ENCODE measurements around the gene TUBB8B. TPM values are rescaled to one million over a fixed set of nuclear protein-coding genes. Genes with fewer than 3 reads are reported as not detected.
A peak's percentile ranks its signal among the peaks of the same experiment; 100 is the strongest.
"Not testable (repeated sequence)": the region's sequence is repeated elsewhere in the genome, so short reads cannot be mapped to it uniquely, and the experiment has no call there.

Gene TUBB8B
- total and polyA plus RNA-seq, 8 donors, result 0.78 TPM; not detected in 7

DNA sequence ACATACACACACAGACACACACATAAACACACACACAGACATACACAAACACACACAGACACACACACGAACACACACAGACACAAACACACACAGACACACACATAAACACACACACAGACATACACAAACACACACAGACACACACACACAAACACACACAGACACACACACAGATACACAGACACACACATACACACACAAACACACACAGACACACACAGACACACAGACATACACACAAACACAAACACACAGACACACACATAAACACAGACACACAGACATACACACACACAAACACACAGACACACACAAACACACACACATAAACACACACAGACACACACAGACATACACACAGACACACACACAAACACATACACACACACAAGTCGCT is 31.5 kb upstream of the TUBB8B start:
- H3K27ac ChIP-seq; H3K4me1 ChIP-seq; intact Hi-C loops (cut with DNase I; ENCODE audit: low total_unique reads); H3K27me3 ChIP-seq; H3K36me3 ChIP-seq; H3K4me3 ChIP-seq; H3K9me3 ChIP-seq; DNase-seq: not testable (repeated sequence)
- 67 to 81% (median 73%) methylated on average over 1 to 2 of the region's 2 CpGs for WGBS, 5 donors

DNA sequence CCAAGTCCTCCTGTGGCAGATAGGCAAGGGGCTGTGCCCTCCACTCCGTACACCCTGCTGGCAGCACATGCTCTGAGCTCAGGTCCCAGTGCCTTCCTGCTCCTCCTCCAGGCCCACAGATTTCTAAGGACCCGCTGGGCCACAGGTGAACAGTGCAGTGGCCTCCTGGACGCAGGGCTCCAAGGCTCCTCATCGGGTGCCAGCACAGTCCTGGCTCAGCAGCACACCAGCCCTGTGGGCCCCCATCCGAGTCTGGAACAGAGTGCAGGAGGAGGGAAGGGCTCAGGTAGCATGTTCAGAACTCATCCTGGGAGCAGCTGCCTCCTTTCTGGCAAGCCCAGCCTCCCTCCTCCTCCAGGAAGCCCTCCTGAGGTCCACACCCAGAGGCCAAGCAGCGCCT is 30.8 kb upstream of the TUBB8B start:
- H3K4me3 ChIP-seq; intact Hi-C loops (cut with DNase I; ENCODE audit: low total_unique reads); H3K27me3 ChIP-seq; H3K4me1 ChIP-seq; H3K36me3 ChIP-seq; DNase-seq; H3K9me3 ChIP-seq; H3K27ac ChIP-seq: not testable (repeated sequence)
- WGBS, 5 donors, result 63 to 90% (median 74%) methylated on average over 2 to 5 of the region's 6 CpGs

DNA sequence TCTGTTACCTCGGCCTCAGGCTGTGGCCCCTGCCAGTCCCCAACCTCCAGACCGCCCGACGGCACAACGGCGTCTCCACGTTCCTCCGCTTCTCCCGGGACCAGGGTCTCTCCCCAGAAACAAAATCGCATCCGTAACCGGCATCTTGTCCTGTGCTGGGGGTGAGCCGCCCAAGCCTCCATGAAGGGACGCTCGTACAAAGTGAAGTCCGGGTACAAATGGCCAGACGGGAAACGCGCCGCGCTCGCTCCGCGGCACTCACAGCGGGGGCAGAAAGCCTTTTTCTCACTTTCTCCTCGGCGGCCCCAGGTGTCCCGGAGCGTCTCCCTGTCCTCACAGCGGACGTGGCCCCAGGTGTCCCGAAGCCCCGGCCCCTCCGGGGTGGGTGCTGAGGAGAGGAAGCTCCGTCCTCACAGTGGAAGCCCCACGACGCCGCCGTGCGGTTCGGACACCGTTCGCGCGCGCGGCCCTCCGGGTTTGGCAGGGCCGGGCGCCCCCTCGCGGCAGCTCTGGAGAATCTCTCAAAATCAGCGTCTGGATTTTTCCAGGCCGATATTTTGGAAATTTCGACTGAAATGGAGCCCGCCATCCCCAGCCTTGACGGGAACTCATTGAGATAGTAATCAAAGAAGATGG is 26.2 kb upstream of the TUBB8B start:
- H3K4me3 ChIP-seq; H3K36me3 ChIP-seq; H3K27ac ChIP-seq; H3K9me3 ChIP-seq; H3K4me1 ChIP-seq; DNase-seq; intact Hi-C loops (cut with DNase I; ENCODE audit: low total_unique reads): not testable (repeated sequence)
- WGBS, 5 donors, result 65 to 75% (median 72%) methylated on average over 51 to 57 of the region's 57 CpGs
- peaks cover 0 to 32% (median 0%) of the 10 kb centered on the region in 3 donors for H3K27me3 ChIP-seq

DNA sequence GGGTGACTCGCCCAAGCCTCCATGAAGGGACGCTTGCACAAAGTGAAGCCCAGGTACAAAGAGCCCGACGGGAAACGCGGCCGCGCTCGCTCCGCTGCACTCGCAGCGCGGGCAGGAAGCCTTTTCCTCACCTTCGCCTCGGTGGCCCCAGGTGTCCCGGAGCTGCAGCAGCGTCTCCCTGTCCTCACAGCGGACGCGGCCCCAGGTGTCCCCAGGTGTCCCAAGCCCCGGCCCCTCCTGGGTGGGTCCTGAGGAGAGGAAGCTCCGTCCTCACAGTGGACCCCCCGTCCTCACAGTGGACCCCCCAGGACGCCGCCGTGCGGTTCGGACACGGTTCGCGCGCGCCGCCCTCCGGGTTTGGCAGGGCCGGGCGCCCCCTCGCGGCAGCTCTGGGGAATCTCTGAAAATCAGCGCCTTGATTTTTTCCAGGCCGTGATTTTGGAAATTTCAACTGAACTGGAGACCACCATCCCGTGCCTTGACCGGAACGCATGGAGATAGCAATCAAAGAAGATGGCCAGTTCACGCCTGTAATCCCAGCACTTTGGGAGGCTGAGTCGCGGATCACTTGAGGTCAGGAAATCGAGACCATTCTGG is 23.9 kb upstream of the TUBB8B start:
- H3K27ac ChIP-seq, H3K9me3 ChIP-seq: not testable (repeated sequence)

DNA sequence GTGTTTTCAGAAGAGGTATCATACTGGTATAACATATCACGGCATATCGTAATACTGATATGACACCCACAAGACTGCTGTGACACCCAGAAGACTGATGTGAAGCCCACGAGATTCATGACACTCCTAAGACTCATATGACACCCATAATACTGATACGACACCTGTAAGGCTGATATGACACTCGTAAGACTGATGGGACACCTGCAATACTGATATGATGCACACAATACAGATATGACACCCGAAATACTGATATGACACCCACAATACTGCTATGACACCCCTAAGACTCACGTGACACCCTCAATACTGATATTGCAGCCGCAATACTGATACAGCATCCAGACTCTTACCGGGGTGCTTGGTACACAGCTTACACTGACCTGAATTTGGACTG is 18.3 kb upstream of the TUBB8B start:
- H3K4me3 ChIP-seq; H3K9me3 ChIP-seq; H3K4me1 ChIP-seq; intact Hi-C loops (cut with DNase I; ENCODE audit: low total_unique reads); H3K36me3 ChIP-seq; H3K27ac ChIP-seq; DNase-seq: not testable (repeated sequence)
- H3K27me3 ChIP-seq, result peaks cover 0 to 22% (median 0%) of the 10 kb centered on the region in 3 donors
- 62 to 69% (median 65%) methylated on average over 9 of the region's 9 CpGs for WGBS, 5 donors

More for the DNA sequence above, 23.9 kb upstream of the TUBB8B start:
- intact Hi-C loops (cut with DNase I; ENCODE audit: low total_unique reads); DNase-seq; H3K4me1 ChIP-seq; H3K36me3 ChIP-seq; H3K4me3 ChIP-seq: not testable (repeated sequence)
- 45 to 67% (median 57%) methylated on average over 26 to 47 of the region's 48 CpGs for WGBS, 5 donors
- peaks cover 0 to 39% (median 0%) of the 10 kb centered on the region in 3 donors for H3K27me3 ChIP-seq

DNA sequence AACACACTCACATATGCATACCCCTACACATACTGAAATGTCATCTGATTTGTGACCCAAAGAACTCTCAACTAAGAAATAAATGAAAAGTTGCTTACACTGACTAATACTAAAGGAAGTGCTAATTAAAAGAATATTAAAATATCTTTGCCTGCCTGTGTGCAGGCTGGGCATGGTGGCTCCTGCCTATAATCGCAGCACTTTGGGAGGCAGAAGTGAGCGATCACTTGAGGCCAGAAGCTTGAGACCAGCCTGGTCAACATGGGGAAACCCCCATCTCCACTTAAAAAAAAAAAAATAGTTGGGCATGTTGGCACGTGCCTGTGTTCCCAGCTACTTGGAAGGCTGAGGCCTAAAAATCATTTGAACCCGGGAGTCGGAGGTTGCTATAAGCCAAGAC is 14.9 kb upstream of the TUBB8B start:
- WGBS, 5 donors, result 78 to 91% (median 88%) methylated on average over 5 of the region's 5 CpGs
- H3K4me1 ChIP-seq; H3K27ac ChIP-seq; intact Hi-C loops (cut with DNase I; ENCODE audit: low total_unique reads); H3K9me3 ChIP-seq; H3K36me3 ChIP-seq; DNase-seq; H3K4me3 ChIP-seq: not testable (repeated sequence)
- H3K27me3 ChIP-seq, result peaks cover 0 to 17% (median 0%) of the 10 kb centered on the region in 3 donors

DNA sequence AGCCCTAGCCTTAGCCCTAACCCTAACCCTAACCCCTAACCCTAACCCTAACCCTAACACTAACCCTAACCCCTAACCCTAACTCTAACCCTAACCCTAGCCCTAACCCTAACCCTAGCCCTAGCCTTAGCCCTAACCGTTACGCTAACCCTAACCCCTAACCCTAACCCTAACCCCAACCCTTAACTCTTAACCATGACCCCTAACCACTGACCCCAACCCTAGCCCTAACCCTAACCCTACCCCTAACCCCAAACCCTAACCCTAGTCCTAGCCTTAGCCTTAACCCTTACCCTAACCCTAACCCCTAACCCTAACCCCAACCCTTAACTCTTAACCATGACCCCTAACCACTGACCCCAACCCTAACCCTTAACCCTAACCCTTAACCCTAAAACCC is 14.2 kb upstream of the TUBB8B start:
- H3K27ac ChIP-seq; intact Hi-C loops (cut with DNase I; ENCODE audit: low total_unique reads); H3K4me3 ChIP-seq; H3K4me1 ChIP-seq; H3K36me3 ChIP-seq; H3K9me3 ChIP-seq: not testable (repeated sequence)
- H3K27me3 ChIP-seq, result peaks cover 0 to 13% (median 0%) of the 10 kb centered on the region in 3 donors
- peak in 1 of 2 donors; percentile 28 for DNase-seq
- WGBS, 5 donors, result 88 to 98% (median 90%) methylated on average over 2 of the region's 2 CpGs

DNA sequence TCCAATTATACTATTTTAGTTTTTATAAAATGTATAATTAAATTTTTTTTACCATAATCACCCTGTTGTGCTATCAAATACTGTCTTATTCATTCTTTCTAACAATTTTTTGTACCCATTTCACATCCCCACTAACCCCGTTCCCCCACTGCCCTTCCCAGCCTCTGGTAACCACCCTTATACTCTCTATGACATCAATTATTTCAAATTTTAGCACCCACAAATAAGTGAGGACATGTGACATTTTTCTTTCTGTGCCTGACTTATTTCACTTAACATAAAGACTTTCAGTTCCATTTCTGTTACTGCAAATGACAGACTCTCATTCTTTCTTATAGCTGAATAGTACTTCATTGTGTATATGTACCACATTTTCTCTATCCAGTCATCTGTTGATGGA is 5.0 kb upstream of the TUBB8B start:
- WGBS, 5 donors, result 67 to 87% (median 82%) methylated on average over 1 of the region's 1 CpG
- H3K4me3 ChIP-seq; H3K4me1 ChIP-seq; intact Hi-C loops (cut with DNase I; ENCODE audit: low total_unique reads); H3K36me3 ChIP-seq; H3K27me3 ChIP-seq; H3K9me3 ChIP-seq; H3K27ac ChIP-seq; DNase-seq: not testable (repeated sequence)

DNA sequence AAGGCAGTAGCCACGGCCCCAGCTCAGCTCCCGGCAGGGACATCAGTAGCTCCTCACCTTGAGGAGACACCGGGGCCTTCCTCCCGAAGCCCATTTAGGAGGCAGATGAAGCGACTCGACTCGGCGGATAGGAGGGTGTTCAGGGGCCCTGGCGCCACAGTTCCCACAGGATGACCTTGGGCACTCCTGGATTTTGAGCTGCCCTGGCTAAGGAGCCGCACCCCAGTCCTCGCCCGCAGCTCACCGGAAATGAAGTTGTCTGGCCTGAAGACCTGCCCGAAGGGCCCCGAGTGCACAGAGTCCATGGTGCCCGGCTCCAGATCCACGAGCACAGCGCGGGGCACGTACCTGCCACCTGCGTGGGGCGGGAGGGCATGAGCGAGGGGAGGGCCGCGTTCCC is 719 bp downstream of the TUBB8B start:
- H3K4me1 ChIP-seq; intact Hi-C loops (cut with DNase I; ENCODE audit: low total_unique reads); H3K36me3 ChIP-seq; H3K27ac ChIP-seq; H3K9me3 ChIP-seq; H3K4me3 ChIP-seq; H3K27me3 ChIP-seq; DNase-seq: not testable (repeated sequence)
- WGBS, 5 donors, result 90 to 100% (median 93%) methylated on average over 3 to 25 of the region's 25 CpGs

DNA sequence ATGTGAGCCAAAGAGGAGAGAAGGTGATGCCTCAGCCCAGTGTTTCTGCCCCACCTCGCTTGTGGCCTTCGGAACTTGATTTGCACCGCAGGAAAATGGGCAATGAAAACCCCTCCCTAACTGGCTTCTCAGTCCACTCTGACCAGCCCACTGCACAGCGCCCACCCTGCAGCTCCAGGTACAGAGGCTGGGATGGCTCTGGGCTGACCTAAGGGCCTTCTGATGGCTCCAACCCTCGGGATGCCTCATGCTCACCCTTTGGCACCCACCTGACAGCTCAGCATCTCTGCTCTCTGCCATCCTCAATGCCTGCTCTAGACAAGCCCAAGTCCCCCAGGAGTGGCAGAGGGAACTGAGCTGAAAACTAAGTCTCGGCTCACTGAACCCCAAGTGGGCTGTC is 36.2 kb downstream of the TUBB8B start:
- intact Hi-C loops (cut with DNase I; ENCODE audit: low total_unique reads), result not testable (repeated sequence)
- no CpG with 5 or more reads among the region's 6 CpGs for WGBS, 5 donors

DNA sequence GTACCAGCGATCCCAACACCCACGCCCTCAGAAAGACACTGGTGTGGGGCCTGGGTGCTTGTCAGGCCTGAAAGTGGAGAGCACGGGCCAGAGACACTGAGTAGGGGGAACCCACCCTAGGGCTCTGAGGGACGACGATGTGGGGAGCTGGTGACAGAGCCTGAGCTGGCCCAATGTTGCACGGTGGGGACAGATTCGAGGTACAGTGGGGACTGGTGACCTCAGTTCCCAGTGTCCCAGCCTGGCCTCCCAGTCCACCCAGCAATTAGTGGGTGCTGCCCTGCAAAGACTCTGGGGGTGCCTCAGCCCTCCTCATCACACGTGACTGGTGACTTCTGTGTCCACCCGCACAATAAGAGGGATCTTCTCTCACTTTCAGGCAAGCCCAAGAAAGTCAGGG is 36.6 kb downstream of the TUBB8B start:
- WGBS, 5 donors, result no CpG with 5 or more reads among the region's 9 CpGs
- DNase-seq; H3K27ac ChIP-seq; H3K27me3 ChIP-seq; H3K36me3 ChIP-seq; intact Hi-C loops (cut with DNase I; ENCODE audit: low total_unique reads); H3K9me3 ChIP-seq; H3K4me3 ChIP-seq; H3K4me1 ChIP-seq: not testable (repeated sequence)

More for the DNA sequence above, 36.2 kb downstream of the TUBB8B start:
- not testable (repeated sequence) for H3K4me1 ChIP-seq, H3K9me3 ChIP-seq, H3K27me3 ChIP-seq, H3K36me3 ChIP-seq, H3K4me3 ChIP-seq, DNase-seq, H3K27ac ChIP-seq

DNA sequence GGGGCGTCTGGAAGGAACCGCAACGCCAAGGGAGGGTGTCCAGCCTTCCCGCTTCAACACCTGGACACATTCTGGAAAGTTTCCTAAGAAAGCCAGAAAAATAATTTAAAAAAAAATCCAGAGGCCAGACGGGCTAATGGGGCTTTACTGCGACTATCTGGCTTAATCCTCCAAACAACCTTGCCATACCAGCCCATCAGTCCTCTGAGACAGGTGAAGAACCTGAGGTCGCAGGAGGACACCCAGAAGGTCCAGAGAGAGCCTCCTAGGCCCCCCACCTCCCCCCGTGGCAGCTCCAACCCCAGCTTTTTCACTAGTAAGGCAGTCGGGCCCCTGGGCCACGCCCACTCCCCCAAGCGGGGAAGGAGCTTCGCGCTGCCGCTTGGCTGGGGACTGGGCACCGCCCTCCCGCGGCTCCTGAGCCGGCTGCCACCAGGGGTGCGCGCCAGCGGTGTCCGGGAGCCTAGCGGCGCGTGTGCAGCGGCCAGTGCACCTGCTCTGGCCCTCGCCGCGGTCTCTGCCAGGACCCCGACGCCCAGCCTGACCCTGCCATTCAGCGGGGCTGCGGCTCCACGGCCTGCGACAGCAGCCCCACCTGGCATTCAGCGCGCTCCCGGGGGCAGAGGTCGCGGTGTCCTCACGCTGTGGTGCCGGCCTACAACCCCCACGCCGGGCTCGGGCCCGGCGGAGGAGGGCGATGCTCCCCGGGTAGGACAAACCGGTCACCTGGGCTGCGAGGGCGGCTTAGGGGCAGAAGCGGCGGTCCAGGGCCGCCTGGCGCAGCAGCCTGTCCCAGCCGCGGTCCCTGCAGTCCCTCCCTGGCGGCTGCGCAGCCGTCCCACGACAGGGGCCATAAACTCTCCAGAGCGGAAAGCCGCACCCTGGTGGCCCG is 37.8 kb downstream of the TUBB8B start:
- 88 to 91% (median 90%) methylated on average over 7 to 17 of the region's 65 CpGs; no CpG with 5 or more reads in 2 of the 5 donors for WGBS, 5 donors
- H3K27ac ChIP-seq; H3K4me1 ChIP-seq; H3K36me3 ChIP-seq; H3K9me3 ChIP-seq; intact Hi-C loops (cut with DNase I; ENCODE audit: low total_unique reads); DNase-seq; H3K27me3 ChIP-seq; H3K4me3 ChIP-seq: not testable (repeated sequence)
